ENCODE data around the gene LMO1. TPM values are rescaled to one million over a fixed set of nuclear protein-coding genes. Genes with fewer than 3 reads are reported as not detected.

The LMO1 gene
- total and polyA plus RNA-seq, 2 of the 13 experiments (the other 11 are each of a cell fraction or from before 2014, with no cell fraction given): not detected

- no TSS peak for BruUV-seq (replicated peaks)
- H3K36me3 ChIP-seq (replicated peaks in 1 of 2; ENCODE audit: control insufficient read depth in 1 of 2, insufficient read depth in 2 of 2, low read length in 2 of 2): no peaks in the 10 kb centered on the region
- H3K27me3 ChIP-seq (ENCODE audit: control insufficient read depth in 1 of 2, insufficient read depth in 2 of 2, low read length in 2 of 2): peaks cover 6 to 16% of the 10 kb centered on the region in 2 experiments; a peak in 3 of 5 replicates
- no peaks in the 10 kb centered on the region for H3K9me3 ChIP-seq (ENCODE audit: low read length)
- WGBS (ENCODE audit: low lambda C conversion rate): 3% methylated on average over 2 of the region's 2 CpGs
- no peaks in the 10 kb centered on the region for H3K79me2 ChIP-seq (ENCODE audit: insufficient read depth, low read length)
- no peaks in the 10 kb centered on the region for H4K20me1 ChIP-seq (ENCODE audit: insufficient read depth, low read length)
- H3K4me2 ChIP-seq (ENCODE audit: low read depth, low read length): no peak overlapping the region
- no peak overlapping the region for H3K9ac ChIP-seq (ENCODE audit: insufficient read depth, low read depth, low read length)
- DNase-seq (ENCODE audit: low spot score) (no peak), FAIRE-seq (no peak), ATAC-seq (no peak)
- H3K4me1 ChIP-seq (ENCODE audit: insufficient read depth, low read length): no peaks in the 10 kb centered on the region
- H3K4me3 ChIP-seq (replicated peaks in 1 of 3; ENCODE audit: insufficient read depth in 1 of 3, low read depth in 2 of 3, low read length in 3 of 3): no peak overlapping the region
- no peak for TF ChIP-seq ZBTB26 (CRISPR knock-in tag; IDR thresholded peaks at IDR 0.05; ENCODE audit: borderline replicate concordance)
- no peak for TF ChIP-seq RFXANK (CRISPR knock-in tag; IDR thresholded peaks at IDR 0.05)
- TF ChIP-seq MATR3 (CRISPR knock-in tag; IDR thresholded peaks at IDR 0.05): no peak
- TF ChIP-seq ARNT2 (CRISPR knock-in tag; IDR thresholded peaks at IDR 0.05; ENCODE audit: low read depth): no peak
- TF ChIP-seq ZNF564 (CRISPR knock-in tag; IDR thresholded peaks at IDR 0.05): no peak
- no peak for TF ChIP-seq ZSCAN9 (CRISPR knock-in tag; IDR thresholded peaks at IDR 0.05; ENCODE audit: borderline replicate concordance)
- ChIA-PET CTCF (ENCODE audit: low intra/inter-chr PET ratio, low total read pairs) (no interaction called here), POLR2A (no interaction called here)
- H3K27ac ChIP-seq (ENCODE audit: extremely low read length, insufficient read depth, low read length): no peak overlapping the region
- intact Hi-C loops (cut with micrococcal nuclease; ENCODE audit: unreplicated experiment) (no loop called here), in situ Hi-C loops (cut with HindIII; ENCODE audit: extremely low pct_ligation_motif_present, low pct_unique_long_range_greater_than_20kb) (no loop called here)
- H2AFZ ChIP-seq (ENCODE audit: low read length): no peak overlapping the region
Observed at GRCh38 chr11:8281266-8281665, 17.6 kb upstream of the LMO1 start.

- Histone ChIP-seq H4K20me1 (ENCODE audit: insufficient read depth, low read length) (no peaks in the 10 kb centered on the region), H3K27ac (ENCODE audit: extremely low read length, insufficient read depth, low read length) (no peak overlapping the region), H3K9me3 (ENCODE audit: low read length) (no peaks in the 10 kb centered on the region), H3K79me2 (ENCODE audit: insufficient read depth, low read length) (no peaks in the 10 kb centered on the region), H3K4me3 (replicated peaks in 1 of 3; ENCODE audit: insufficient read depth in 1 of 3, low read depth in 2 of 3, low read length in 3 of 3) (no peak overlapping the region), H3K4me2 (ENCODE audit: low read depth, low read length) (no peak overlapping the region), H3K4me1 (ENCODE audit: insufficient read depth, low read length) (no peaks in the 10 kb centered on the region), H3K9ac (ENCODE audit: insufficient read depth, low read depth, low read length) (no peak overlapping the region), H2AFZ (ENCODE audit: low read length) (no peak overlapping the region), H3K27me3 (ENCODE audit: control insufficient read depth in 1 of 2, insufficient read depth in 2 of 2, low read length in 2 of 2) (0 out of 5 replicates have a peak, but pooled peaks cover 1 to 9% of the 10 kb centered on the region in 2 experiments), H3K36me3 (replicated peaks in 1 of 2; ENCODE audit: control insufficient read depth in 1 of 2, insufficient read depth in 2 of 2, low read length in 2 of 2) (no peaks in the 10 kb centered on the region)
- ATAC-seq (no peak), DNase-seq (ENCODE audit: low spot score) (no peak), FAIRE-seq (no peak)
- BruUV-seq (replicated peaks): no TSS peak
- in situ Hi-C loops (cut with HindIII; ENCODE audit: extremely low pct_ligation_motif_present, low pct_unique_long_range_greater_than_20kb) (no loop called here), intact Hi-C loops (cut with micrococcal nuclease; ENCODE audit: unreplicated experiment) (no loop called here)
- WGBS (ENCODE audit: low lambda C conversion rate): 13% methylated on average over 3 of the region's 7 CpGs
- CTCF ChIA-PET (ENCODE audit: low intra/inter-chr PET ratio, low total read pairs): no interaction called here
- POLR2A ChIA-PET: no interaction called here
- no peak for TF ChIP-seq YY1 (IDR thresholded peaks at IDR 0.05; ENCODE audit: insufficient read depth, insufficient replicate concordance, low read depth, low read length)
- TF ChIP-seq NCOA5 (CRISPR knock-in tag; IDR thresholded peaks at IDR 0.05): no peak
- TF ChIP-seq HIVEP1 (CRISPR knock-in tag; IDR thresholded peaks at IDR 0.05): no peak
- no peak for TF ChIP-seq ZNF720 (CRISPR knock-in tag; IDR thresholded peaks at IDR 0.05)
- TF ChIP-seq NFYC (CRISPR knock-in tag; IDR thresholded peaks at IDR 0.05): no peak
- no peak for TF ChIP-seq PRPF4 (IDR thresholded peaks at IDR 0.05; ENCODE audit: low read depth, low read length, poor library complexity, severe bottlenecking)
- TF ChIP-seq BRCA1 (CRISPR knock-in tag; IDR thresholded peaks at IDR 0.05): no peak
- no peak for TF ChIP-seq ZNF678 (CRISPR knock-in tag; IDR thresholded peaks at IDR 0.05)
- no peak for TF ChIP-seq FUBP1 (CRISPR knock-in tag; IDR thresholded peaks at IDR 0.05; ENCODE audit: borderline replicate concordance)
- TF ChIP-seq ZNF792 (CRISPR knock-in tag; IDR thresholded peaks at IDR 0.05): no peak
- no peak for TF ChIP-seq MTA3 (CRISPR knock-in tag; IDR thresholded peaks at IDR 0.05)
- no peak for TF ChIP-seq FOXJ3 (CRISPR knock-in tag; IDR thresholded peaks at IDR 0.05; ENCODE audit: borderline replicate concordance)
Observed at GRCh38 chr11:8277691-8278090, 14.0 kb upstream of the LMO1 start.

Data from HepG2 (cell line).